Body of pancreas (tissue), 4 donors: Measurements from ENCODE around the gene COBLL1.
A peak's percentile ranks its signal among the peaks of the same experiment; 100 is the strongest.

Source experiments
- POLR2A ChIP-seq, 3 donors: fragments of 450-650 bp; IDR thresholded peaks; one replicate each; pipeline ENCODE4 v1.6.1; 2016; ENCODE audit warnings: antibody characterized with exemption in 3 of 3, mild to moderate bottlenecking in 2 of 3
- TF ChIP-seq, protein P1 (sequence below), 7 experiments: fragments of 450-650 bp in 4 of 7; fragments of 200-600 bp in 3 of 7; sonication (generic) in 3 of 7; IDR thresholded peaks; one replicate each; pipeline ENCODE4 v1.5.1; 2016 to 2019; ENCODE audit warnings: antibody characterized with exemption in 7 of 7

- TF ChIP-seq, protein P1, sequence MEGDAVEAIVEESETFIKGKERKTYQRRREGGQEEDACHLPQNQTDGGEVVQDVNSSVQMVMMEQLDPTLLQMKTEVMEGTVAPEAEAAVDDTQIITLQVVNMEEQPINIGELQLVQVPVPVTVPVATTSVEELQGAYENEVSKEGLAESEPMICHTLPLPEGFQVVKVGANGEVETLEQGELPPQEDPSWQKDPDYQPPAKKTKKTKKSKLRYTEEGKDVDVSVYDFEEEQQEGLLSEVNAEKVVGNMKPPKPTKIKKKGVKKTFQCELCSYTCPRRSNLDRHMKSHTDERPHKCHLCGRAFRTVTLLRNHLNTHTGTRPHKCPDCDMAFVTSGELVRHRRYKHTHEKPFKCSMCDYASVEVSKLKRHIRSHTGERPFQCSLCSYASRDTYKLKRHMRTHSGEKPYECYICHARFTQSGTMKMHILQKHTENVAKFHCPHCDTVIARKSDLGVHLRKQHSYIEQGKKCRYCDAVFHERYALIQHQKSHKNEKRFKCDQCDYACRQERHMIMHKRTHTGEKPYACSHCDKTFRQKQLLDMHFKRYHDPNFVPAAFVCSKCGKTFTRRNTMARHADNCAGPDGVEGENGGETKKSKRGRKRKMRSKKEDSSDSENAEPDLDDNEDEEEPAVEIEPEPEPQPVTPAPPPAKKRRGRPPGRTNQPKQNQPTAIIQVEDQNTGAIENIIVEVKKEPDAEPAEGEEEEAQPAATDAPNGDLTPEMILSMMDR (IDR thresholded peaks at IDR 0.05): peak; percentile 18 to 62 (median 56)
- no peak for TF ChIP-seq POLR2A (IDR thresholded peaks at IDR 0.05)
Observed at GRCh38 chr2:164697688-164698461, 143.7 kb downstream of the COBLL1 start.
